HFF-Myc (cell line): ENCODE data around the gene NUDT17.

Experiments used
- DNase-seq: peaks from one replicate; pipeline ENCODE4 v3.0.0-alpha.2; 2011; ENCODE audit warnings: low read depth; ENCODE audit errors: extremely low read depth
- H3K4me3 ChIP-seq: replicated peaks from 2 replicates; pipeline ENCODE4 v1.5.1; 2011; ENCODE audit warnings: low read depth, mild to moderate bottlenecking, control low read depth, low read length
- TF ChIP-seq, protein P1 (sequence below): IDR thresholded peaks from 2 replicates; pipeline ENCODE4 v1.5.1; 2012; ENCODE audit warnings: mild to moderate bottlenecking, low read depth, low read length, control low read depth; ENCODE audit errors: missing control alignments

The NUDT17 gene

DNA sequence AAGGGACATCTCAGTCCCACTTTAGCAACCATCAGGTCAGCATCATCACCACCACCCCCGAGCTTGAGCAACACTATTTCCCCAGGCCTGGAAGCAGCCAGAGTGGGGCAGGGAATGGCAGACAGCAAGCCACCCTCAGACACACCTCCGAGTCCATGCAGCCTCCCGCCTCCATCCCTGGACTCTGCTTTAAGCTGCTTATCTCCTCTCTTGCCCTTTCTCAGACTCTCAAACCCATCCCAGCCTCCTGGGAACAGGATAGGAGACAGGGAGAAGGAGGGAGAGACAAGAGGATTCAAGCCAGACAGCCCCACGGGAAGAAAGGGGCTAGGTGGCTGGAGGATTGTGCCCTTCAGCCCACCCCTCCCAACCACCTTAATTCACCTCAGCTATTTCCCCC lies 11.7 kb downstream of the NUDT17 start:
- DNase-seq: no peak
- H3K4me3 ChIP-seq: no peak overlapping the region
- TF ChIP-seq, protein P1, sequence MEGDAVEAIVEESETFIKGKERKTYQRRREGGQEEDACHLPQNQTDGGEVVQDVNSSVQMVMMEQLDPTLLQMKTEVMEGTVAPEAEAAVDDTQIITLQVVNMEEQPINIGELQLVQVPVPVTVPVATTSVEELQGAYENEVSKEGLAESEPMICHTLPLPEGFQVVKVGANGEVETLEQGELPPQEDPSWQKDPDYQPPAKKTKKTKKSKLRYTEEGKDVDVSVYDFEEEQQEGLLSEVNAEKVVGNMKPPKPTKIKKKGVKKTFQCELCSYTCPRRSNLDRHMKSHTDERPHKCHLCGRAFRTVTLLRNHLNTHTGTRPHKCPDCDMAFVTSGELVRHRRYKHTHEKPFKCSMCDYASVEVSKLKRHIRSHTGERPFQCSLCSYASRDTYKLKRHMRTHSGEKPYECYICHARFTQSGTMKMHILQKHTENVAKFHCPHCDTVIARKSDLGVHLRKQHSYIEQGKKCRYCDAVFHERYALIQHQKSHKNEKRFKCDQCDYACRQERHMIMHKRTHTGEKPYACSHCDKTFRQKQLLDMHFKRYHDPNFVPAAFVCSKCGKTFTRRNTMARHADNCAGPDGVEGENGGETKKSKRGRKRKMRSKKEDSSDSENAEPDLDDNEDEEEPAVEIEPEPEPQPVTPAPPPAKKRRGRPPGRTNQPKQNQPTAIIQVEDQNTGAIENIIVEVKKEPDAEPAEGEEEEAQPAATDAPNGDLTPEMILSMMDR: no peak

DNA sequence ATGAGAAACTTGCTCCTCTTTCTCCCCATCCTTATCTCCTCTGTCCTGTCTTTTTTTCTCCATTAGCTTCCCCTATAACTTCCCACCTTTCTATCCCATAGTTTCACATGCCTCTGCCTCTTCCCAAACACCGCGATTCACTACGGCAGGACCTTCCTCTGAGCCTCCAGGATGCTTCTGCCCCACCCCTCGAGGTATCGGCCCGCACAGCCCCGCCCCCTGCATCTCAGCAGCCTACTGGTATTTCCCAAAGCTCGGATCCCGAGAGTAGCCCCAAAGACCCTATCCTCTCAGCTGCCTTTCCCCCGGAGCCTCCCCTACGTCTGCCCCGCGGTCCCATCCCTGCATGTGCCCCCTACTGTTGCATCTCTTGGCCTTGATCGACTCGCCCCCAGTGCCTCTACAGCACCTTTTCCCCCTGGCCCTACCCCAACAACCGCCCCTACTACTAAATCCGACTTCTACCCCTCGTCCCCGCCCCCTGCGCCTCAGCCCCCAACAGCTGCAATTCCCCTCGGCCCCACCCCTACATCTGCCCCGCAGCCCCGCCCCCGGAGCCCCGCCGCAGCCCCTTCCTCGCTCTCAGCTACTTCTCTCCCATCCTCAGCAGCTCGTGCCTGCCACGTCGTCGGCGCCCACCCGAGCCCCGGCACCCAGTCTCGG lies 12.9 kb downstream of the NUDT17 start:
- DNase-seq: no peak
- TF ChIP-seq, protein P1: no peak
- peak overlapping the region; percentile 84 for H3K4me3 ChIP-seq

DNA sequence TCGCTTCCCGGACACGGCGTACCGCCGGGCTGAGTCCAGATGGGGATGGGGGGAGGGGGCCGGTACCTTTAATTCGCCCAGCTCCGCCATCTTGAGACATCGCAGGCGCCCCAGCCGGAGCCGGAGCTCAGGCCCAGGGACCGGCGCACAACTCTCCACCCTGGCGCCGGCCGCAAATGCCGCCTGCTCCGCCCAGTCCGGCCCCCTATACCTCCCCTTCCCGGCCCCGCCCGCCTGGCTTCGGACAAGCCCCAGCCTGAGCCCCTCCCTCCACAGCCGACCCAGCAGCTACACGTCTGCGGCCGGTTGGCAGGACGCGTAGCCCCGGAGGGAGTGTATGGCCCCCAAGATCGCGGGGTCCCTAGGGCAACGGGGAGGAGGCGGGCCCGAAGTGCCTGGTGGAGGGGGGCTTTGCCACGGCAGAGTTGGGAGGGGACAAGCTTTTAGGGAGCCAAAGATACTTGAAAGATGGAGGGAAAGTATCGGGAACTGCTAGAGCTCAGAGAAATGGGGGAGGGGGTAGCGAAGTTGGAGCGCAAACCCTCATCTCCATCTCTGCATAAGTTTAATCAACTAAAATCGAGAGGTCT lies 13.6 kb downstream of the NUDT17 start, which contains the start of gene PIAS3:
PIAS3 (minus strand) TSS at position 181 of the 590 bp plus-strand sequence; CDS start at position 90, 91 bp downstream.
- peak within 1 kb of the TSS; percentile 84 for H3K4me3 ChIP-seq
- peak; percentile 61 for DNase-seq
- TF ChIP-seq, protein P1: no peak

DNA sequence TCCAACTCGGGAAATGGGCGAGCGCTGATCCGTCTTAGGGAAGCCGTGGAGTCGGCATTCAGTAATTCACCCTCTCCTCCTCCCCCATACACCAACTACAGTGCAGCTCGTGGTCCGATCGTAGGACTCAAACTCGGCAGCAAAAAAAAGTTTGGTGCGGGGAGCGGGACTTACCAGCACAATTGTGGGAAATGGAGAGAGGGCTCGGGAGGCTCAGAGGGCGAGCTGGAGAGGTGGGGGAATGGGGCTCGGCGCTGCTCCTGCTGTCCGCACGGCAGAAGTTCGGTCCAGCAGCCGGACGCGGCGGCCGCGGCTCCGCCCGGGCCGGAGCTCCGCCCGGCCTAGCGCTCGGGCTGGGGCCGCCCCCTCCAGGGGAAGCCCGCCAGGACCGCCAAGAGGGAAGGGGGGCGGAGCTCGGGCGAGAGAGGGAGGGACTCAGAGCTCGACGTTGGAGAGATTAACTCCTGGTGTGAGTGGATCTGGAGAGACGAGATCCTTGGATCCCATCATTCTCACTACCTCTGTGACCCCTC lies 14.1 kb downstream of the NUDT17 start:
- peak overlapping the region; percentile 84 for H3K4me3 ChIP-seq
- TF ChIP-seq, protein P1: no peak
- DNase-seq: peak; percentile 54

DNA sequence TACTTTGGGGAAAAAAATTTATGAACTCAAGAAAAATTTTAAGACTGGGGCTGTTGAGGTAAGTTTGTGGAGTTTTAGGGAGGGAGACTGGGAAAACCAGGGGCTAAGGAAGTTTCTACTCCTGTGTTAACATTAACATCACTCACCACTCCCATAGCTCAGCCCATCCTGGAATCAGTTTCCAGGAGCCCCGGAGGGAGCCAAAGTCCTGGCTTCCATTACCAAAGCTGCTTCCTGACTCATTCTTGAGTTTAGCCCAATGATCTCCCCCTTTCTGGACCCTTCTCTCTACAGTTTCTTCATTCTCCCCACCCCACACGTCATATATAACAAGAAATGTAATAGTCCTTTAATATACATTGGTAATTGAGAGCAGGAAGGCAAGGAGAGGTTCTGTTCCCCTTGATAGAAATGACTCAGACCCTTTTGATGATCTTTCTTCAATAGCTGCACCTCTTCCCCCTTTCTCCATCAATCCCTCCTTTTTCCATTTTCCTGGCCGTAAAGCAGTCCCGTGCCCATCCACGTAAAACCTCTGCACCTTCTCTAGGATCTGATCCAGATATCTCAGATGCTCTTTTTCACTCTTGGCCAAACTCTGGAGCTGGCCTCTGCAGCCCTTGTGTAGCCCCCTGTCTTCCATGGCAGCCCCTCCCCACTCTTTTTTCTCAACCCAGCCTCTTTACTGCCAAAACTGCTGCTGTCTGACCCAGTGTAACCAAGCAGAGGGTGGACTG lies 18.0 kb downstream of the NUDT17 start:
- H3K4me3 ChIP-seq: no peak overlapping the region
- DNase-seq: no peak
- TF ChIP-seq, protein P1: no peak

DNA sequence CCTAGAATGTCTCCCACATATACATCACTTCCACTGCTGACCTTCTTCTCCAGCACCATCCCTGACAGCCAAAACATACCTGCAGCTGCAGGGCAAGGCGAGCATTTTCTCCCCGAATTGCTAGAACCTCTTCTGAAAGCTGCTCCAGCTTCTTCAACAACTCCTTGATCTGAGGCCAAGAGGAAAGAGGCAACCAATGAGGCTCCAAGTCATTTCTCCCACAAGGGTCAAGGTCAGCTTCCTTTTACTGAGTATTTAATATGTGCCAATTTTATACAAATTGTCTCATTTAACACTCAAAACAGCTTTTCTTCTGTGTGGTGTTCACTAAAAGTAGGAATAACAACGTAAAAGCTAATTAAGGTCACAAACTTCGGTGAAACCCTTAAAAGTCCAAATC lies 22.8 kb downstream of the NUDT17 start:
- TF ChIP-seq, protein P1: no peak
- no peak overlapping the region for H3K4me3 ChIP-seq
- DNase-seq: no peak
